Right forelimb (tissue), 1 donor: ENCODE results near the gene GDF15.

Experiments
- DNase-seq: peaks from one replicate; pipeline ENCODE4 v3.0.0-alpha.2; 2018

GDF15 gene

GRCh38 chr19:18432275-18433014, 46.5 kb downstream of the GDF15 start:
- no peak for DNase-seq

- no peak for DNase-seq
Observed at GRCh38 chr19:18433015-18433691, 47.2 kb downstream of the GDF15 start.

GRCh38 chr19:18433735-18434398, 47.9 kb downstream of the GDF15 start:
- DNase-seq: no peak

GRCh38 chr19:18434411-18435175, 48.6 kb downstream of the GDF15 start:
- DNase-seq: no peak

GRCh38 chr19:18435178-18435841, 49.4 kb downstream of the GDF15 start:
- DNase-seq: no peak

- DNase-seq: no peak
Observed at GRCh38 chr19:18435842-18436670, 50.1 kb downstream of the GDF15 start.

- DNase-seq: peak; percentile 86
Observed at GRCh38 chr19:18436671-18437490, 50.9 kb downstream of the GDF15 start.

GRCh38 chr19:18437491-18438330, 51.8 kb downstream of the GDF15 start, which contains the start of gene ISYNA1:
ISYNA1 (minus strand) TSS chr19:18438133; CDS start chr19:18437979, 154 bp downstream.
- DNase-seq: peak; percentile 80

- no peak for DNase-seq
Observed at GRCh38 chr19:18438331-18439024, 52.5 kb downstream of the GDF15 start.
